NCI-H524 treated with DMSO at 0.1 percent for 48 hours (cell line): ENCODE data around the gene USB1.

Source experiments
- DNase-seq: peaks from one replicate; lab custom pipeline; 2025; lab: John Stamatoyannopoulos, UW

Gene USB1

GRCh38 chr16:58019866-58020538 lies 18.8 kb downstream of the USB1 start:
- DNase-seq, result no peak

- DNase-seq, result no peak
Observed at GRCh38 chr16:58020628-58021521, 19.7 kb downstream of the USB1 start.

- DNase-seq, result no peak
Observed at GRCh38 chr16:58021661-58022551, 20.7 kb downstream of the USB1 start.

GRCh38 chr16:58022601-58023371 lies 21.6 kb downstream of the USB1 start:
- peak; percentile 25 for DNase-seq

- no peak for DNase-seq
Observed at GRCh38 chr16:58024486-58025350, 23.5 kb downstream of the USB1 start.

GRCh38 chr16:58025351-58026138 lies 24.3 kb downstream of the USB1 start, which contains the start of gene MMP15:
MMP15 (plus strand) TSS chr16:58025754; CDS start chr16:58026351, 597 bp downstream.
- no peak for DNase-seq

GRCh38 chr16:58026139-58026704 lies 25.0 kb downstream of the USB1 start:
- DNase-seq, result no peak

- no peak for DNase-seq
Observed at GRCh38 chr16:58026705-58027160, 25.5 kb downstream of the USB1 start.

- DNase-seq, result no peak
Observed at GRCh38 chr16:58027161-58027915, 26.1 kb downstream of the USB1 start.

- DNase-seq, result no peak
Observed at GRCh38 chr16:58027916-58028455, 26.8 kb downstream of the USB1 start.

- DNase-seq, result no peak
Observed at GRCh38 chr16:58028541-58029070, 27.4 kb downstream of the USB1 start.

- DNase-seq, result no peak
Observed at GRCh38 chr16:58029410-58029809, 28.2 kb downstream of the USB1 start.

- DNase-seq, result no peak
Observed at GRCh38 chr16:58030136-58030840, 29.1 kb downstream of the USB1 start.

GRCh38 chr16:58031016-58031800 lies 30.0 kb downstream of the USB1 start:
- no peak for DNase-seq

GRCh38 chr16:58032710-58033293 lies 31.6 kb downstream of the USB1 start:
- no peak for DNase-seq

- no peak for DNase-seq
Observed at GRCh38 chr16:58034128-58034685, 33.0 kb downstream of the USB1 start.
